Endothelial cell (in vitro differentiated cells): ENCODE measurements around the gene OPN5. TPM values are rescaled to one million over a fixed set of nuclear protein-coding genes. Genes with fewer than 3 reads are reported as not detected.
"Not testable (repeated sequence)": the region's sequence is repeated elsewhere in the genome, so short reads cannot be mapped to it uniquely, and the experiment has no call there.

ENCODE experiments used
- DNase-seq: peaks from one replicate; pipeline ENCODE4 v3.0.0; 2021; ENCODE audit warnings: low spot score
- H3K27ac Mint-ChIP-seq: one replicate; pipeline ENCODE4 v1.8.0; 2021; ENCODE audit warnings: mixed read lengths, inconsistent platforms; ENCODE audit not compliant: unreplicated experiment
- H3K27me3 Mint-ChIP-seq: one replicate; pipeline ENCODE4 v1.8.0; 2021; ENCODE audit warnings: mild to moderate bottlenecking, moderate library complexity, mixed read lengths, inconsistent platforms; ENCODE audit not compliant: unreplicated experiment
- H3K36me3 Mint-ChIP-seq: one replicate; pipeline ENCODE4 v1.8.0; 2021; ENCODE audit warnings: mild to moderate bottlenecking, low read depth, mixed read lengths, inconsistent platforms; ENCODE audit not compliant: unreplicated experiment
- H3K4me1 Mint-ChIP-seq: one replicate; pipeline ENCODE4 v1.8.0; 2021; ENCODE audit warnings: mild to moderate bottlenecking, mixed read lengths, inconsistent platforms; ENCODE audit not compliant: unreplicated experiment
- H3K4me3 Mint-ChIP-seq: one replicate; pipeline ENCODE4 v1.8.0; 2021; ENCODE audit warnings: mild to moderate bottlenecking, mixed read lengths, inconsistent platforms; ENCODE audit not compliant: unreplicated experiment
- H3K9me3 Mint-ChIP-seq: one replicate; pipeline ENCODE4 v1.8.0; 2021; ENCODE audit warnings: mixed read lengths, inconsistent platforms; ENCODE audit not compliant: unreplicated experiment
- CTCF ChIP-seq: fragments of 200-600 bp; sonication (generic); IDR thresholded peaks from one replicate; pipeline ENCODE4 v1.5.0; 2021; ENCODE audit warnings: antibody characterized with exemption; ENCODE audit not compliant: unreplicated experiment
- total RNA-seq: library from RNA; stranded (reverse); fragmentation: NEBNext Ultra II Directional; extraction: Animal tissue kit (Norgen Biotek cat#: 25700); gene quantifications from one replicate; pipeline ENCODE4 v1.2.1, GENCODE V29; 2021; ENCODE audit not compliant: unreplicated experiment

Gene OPN5
- total RNA-seq, 1 donor from 2014 or later, result 12.1 TPM

- H3K9me3 Mint-ChIP-seq, result no peaks in the 10 kb centered on the region
- TF ChIP-seq CTCF, result no peak
- H3K4me1 Mint-ChIP-seq, result no peaks in the 10 kb centered on the region
- no peaks in the 10 kb centered on the region for H3K27me3 Mint-ChIP-seq
- H3K4me3 Mint-ChIP-seq, result no peak overlapping the region
- no peak overlapping the region for H3K27ac Mint-ChIP-seq
- DNase-seq, result no peak
- H3K36me3 Mint-ChIP-seq, result no peaks in the 10 kb centered on the region
These were observed 44.4 kb upstream of the OPN5 start for GRCh38 chr6:47737406-47737805.

- Mint-ChIP-seq H3K27ac (no peak overlapping the region), H3K36me3 (no peaks in the 10 kb centered on the region), H3K4me1 (no peaks in the 10 kb centered on the region), H3K4me3 (no peak overlapping the region), H3K9me3 (no peaks in the 10 kb centered on the region), H3K27me3 (no peaks in the 10 kb centered on the region)
- no peak for DNase-seq
- no peak for TF ChIP-seq CTCF
These were observed 41.1 kb upstream of the OPN5 start for GRCh38 chr6:47740714-47741113.

GRCh38 chr6:47741807-47742206, 40.0 kb upstream of the OPN5 start:
- H3K27ac Mint-ChIP-seq, result no peak overlapping the region
- no peak overlapping the region for H3K4me3 Mint-ChIP-seq
- no peak for DNase-seq
- H3K27me3 Mint-ChIP-seq, result no peaks in the 10 kb centered on the region
- no peak for TF ChIP-seq CTCF
- no peaks in the 10 kb centered on the region for H3K36me3 Mint-ChIP-seq
- H3K4me1 Mint-ChIP-seq, result no peaks in the 10 kb centered on the region
- H3K9me3 Mint-ChIP-seq, result no peaks in the 10 kb centered on the region

GRCh38 chr6:47743744-47744143, 38.1 kb upstream of the OPN5 start:
- no peak for TF ChIP-seq CTCF
- no peaks in the 10 kb centered on the region for H3K36me3 Mint-ChIP-seq
- no peak overlapping the region for H3K27ac Mint-ChIP-seq
- no peaks in the 10 kb centered on the region for H3K27me3 Mint-ChIP-seq
- DNase-seq, result no peak
- H3K4me3 Mint-ChIP-seq, result no peak overlapping the region
- H3K4me1 Mint-ChIP-seq, result no peaks in the 10 kb centered on the region
- H3K9me3 Mint-ChIP-seq, result no peaks in the 10 kb centered on the region

GRCh38 chr6:47745269-47745668, 36.6 kb upstream of the OPN5 start:
- H3K27me3 Mint-ChIP-seq, H3K27ac Mint-ChIP-seq, H3K9me3 Mint-ChIP-seq, H3K36me3 Mint-ChIP-seq, DNase-seq, H3K4me1 Mint-ChIP-seq, H3K4me3 Mint-ChIP-seq: not testable (repeated sequence)

- TF ChIP-seq CTCF, result no peak
- H3K9me3 Mint-ChIP-seq, result no peaks in the 10 kb centered on the region
- no peak for DNase-seq
- H3K36me3 Mint-ChIP-seq, result no peaks in the 10 kb centered on the region
- no peak overlapping the region for H3K4me3 Mint-ChIP-seq
- H3K27me3 Mint-ChIP-seq, result no peaks in the 10 kb centered on the region
- H3K4me1 Mint-ChIP-seq, result no peaks in the 10 kb centered on the region
- no peak overlapping the region for H3K27ac Mint-ChIP-seq
These were observed 32.1 kb upstream of the OPN5 start for GRCh38 chr6:47749757-47750156.
